Neural cell (in vitro differentiated cells): ENCODE results near the gene ADORA2B. TPM values are rescaled to one million over a fixed set of nuclear protein-coding genes. Genes with fewer than 3 reads are reported as not detected.
"Not testable (repeated sequence)": the region's sequence is repeated elsewhere in the genome, so short reads cannot be mapped to it uniquely, and the experiment has no call there.

Experiments used
- H2AFZ ChIP-seq: fragments of 200-600, 300-800 bp; sonication (generic), shearing (Covaris generic); 2 replicates; pipeline ENCODE4 v1.6.0; 2014; ENCODE audit warnings: low read depth, mild to moderate bottlenecking, antibody characterized with exemption, low read length, moderate library complexity
- H3F3A ChIP-seq: fragments of 200-600 bp; shearing (Covaris generic); 2 replicates; pipeline ENCODE4 v1.6.1; 2016; ENCODE audit warnings: mild to moderate bottlenecking, moderate library complexity, mixed read lengths, antibody characterized with exemption, low read length; ENCODE audit not compliant: insufficient read depth, poor library complexity, severe bottlenecking
- H3K27ac ChIP-seq: fragments of 200-600, 300-800 bp; sonication (generic), shearing (Covaris generic); 2 replicates; pipeline ENCODE4 v1.5.1; 2014; ENCODE audit warnings: mild to moderate bottlenecking, low read length, moderate library complexity
- H3K27me3 ChIP-seq: fragments of 300-800, 200-600 bp; sonication (generic), shearing (Covaris generic); 2 replicates; pipeline ENCODE4 v1.6.0; 2014; ENCODE audit warnings: mild to moderate bottlenecking, low read depth, low read length, moderate library complexity; ENCODE audit not compliant: insufficient read depth
- H3K36me3 ChIP-seq: fragments of 300-800, 200-600 bp; sonication (generic), shearing (Covaris generic); 2 replicates; pipeline ENCODE4 v1.5.1; 2014; ENCODE audit warnings: mild to moderate bottlenecking, antibody characterized with exemption, low read length, moderate library complexity; ENCODE audit not compliant: insufficient read depth
- H3K4me2 ChIP-seq: fragments of 300-800, 200-600 bp; sonication (generic), shearing (Covaris generic); 2 replicates; pipeline ENCODE4 v1.6.0; 2014; ENCODE audit warnings: mild to moderate bottlenecking, low read length
- H3K4me3 ChIP-seq: fragments of 300-800, 200-600 bp; sonication (generic), shearing (Covaris generic); 2 replicates; pipeline ENCODE4 v1.5.1; 2014; ENCODE audit warnings: mild to moderate bottlenecking, low read length, moderate library complexity
- H3K79me2 ChIP-seq: fragments of 200-600 bp; shearing (Covaris generic); replicated peaks from 2 replicates; pipeline ENCODE4 v1.6.0; 2014; ENCODE audit warnings: mild to moderate bottlenecking, low read length, moderate library complexity; ENCODE audit not compliant: insufficient read depth
- H3K9ac ChIP-seq: fragments of 300-800, 200-600 bp; sonication (generic), shearing (Covaris generic); 2 replicates; pipeline ENCODE4 v1.6.1; 2016; ENCODE audit warnings: mild to moderate bottlenecking, low read length, mixed read lengths
- H3K9me2 ChIP-seq: fragments of 200-600 bp; shearing (Covaris generic); 2 replicates; pipeline ENCODE4 v1.6.1; 2016; ENCODE audit warnings: mild to moderate bottlenecking, low read length, mixed read lengths; ENCODE audit not compliant: insufficient read depth
- H3K9me3 ChIP-seq: fragments of 200-600, 300-800 bp; sonication (generic), shearing (Covaris generic); 2 replicates; pipeline ENCODE4 v1.6.1; 2016; ENCODE audit warnings: mild to moderate bottlenecking, mixed run types, low read length, moderate library complexity, mixed read lengths
- H4K20me1 ChIP-seq: fragments of 200-600 bp; shearing (Covaris generic); 2 replicates; pipeline ENCODE4 v1.6.1; 2016; ENCODE audit warnings: mild to moderate bottlenecking, mixed run types; ENCODE audit not compliant: insufficient read depth
- CTCF ChIP-seq: fragments of 450-650 bp; IDR thresholded peaks from 2 replicates; pipeline ENCODE4 v1.5.1; 2014; ENCODE audit warnings: antibody characterized with exemption, mild to moderate bottlenecking, moderate library complexity; ENCODE audit not compliant: poor library complexity, severe bottlenecking
- EP300 ChIP-seq: fragments of 450-650 bp; conservative IDR thresholded peaks from 2 replicates; pipeline ENCODE4 v1.6.1; 2014; ENCODE audit warnings: antibody characterized with exemption, mild to moderate bottlenecking, moderate library complexity; ENCODE audit not compliant: poor library complexity, severe bottlenecking
- MXI1 ChIP-seq: fragments of 450-650 bp; conservative IDR thresholded peaks from 2 replicates; pipeline ENCODE4 v1.6.1; 2014; ENCODE audit warnings: antibody characterized with exemption, mild to moderate bottlenecking; ENCODE audit not compliant: poor library complexity, severe bottlenecking
- POLR2AphosphoS5 ChIP-seq: IDR thresholded peaks from 2 replicates; pipeline ENCODE4 v1.6.1; 2012
- RAD21 ChIP-seq: fragments of 450-650 bp; conservative IDR thresholded peaks from 2 replicates; pipeline ENCODE4 v1.6.1; 2014; ENCODE audit warnings: antibody characterized with exemption, mild to moderate bottlenecking, moderate library complexity
- REST ChIP-seq: IDR thresholded peaks from 2 replicates; pipeline ENCODE4 v1.6.1; 2012; ENCODE audit warnings: borderline replicate concordance
- SMC3 ChIP-seq: fragments of 450-650 bp; conservative IDR thresholded peaks from 2 replicates; pipeline ENCODE4 v1.6.1; 2014; ENCODE audit warnings: antibody characterized with exemption, mild to moderate bottlenecking, moderate library complexity; ENCODE audit not compliant: poor library complexity
- TAF1 ChIP-seq: IDR thresholded peaks from 2 replicates; pipeline ENCODE4 v1.6.1; 2012; ENCODE audit warnings: low read depth
- polyA plus RNA-seq: library from polyadenylated mRNA; depleted of rRNA; stranded (reverse); fragments of >200 nt; gene quantifications from 2 replicates; pipeline ENCODE4 v1.2.3, GENCODE V29; 2014

Gene ADORA2B
- polyA plus RNA-seq, 1 donor from 2014 or later: 0.78 TPM

- Histone ChIP-seq H4K20me1 (no peaks in the 10 kb centered on the region), H3K9ac (no peak overlapping the region), H3K4me2 (no peak overlapping the region), H2AFZ (no peak overlapping the region), H3F3A (no peaks in the 10 kb centered on the region), H3K36me3 (no peaks in the 10 kb centered on the region), H3K27me3 (no peaks in the 10 kb centered on the region), H3K9me3 (no peaks in the 10 kb centered on the region), H3K9me2 (no peaks in the 10 kb centered on the region), H3K27ac (no peak overlapping the region), H3K4me3 (no peak overlapping the region), H3K79me2 (no peaks in the 10 kb centered on the region)
- TF ChIP-seq MXI1 (no peak), EP300 (no peak), RAD21 (no peak), POLR2AphosphoS5 (no peak), REST (no peak)
These were observed 9.0 kb upstream of the ADORA2B start for GRCh38 chr17:15935891-15936290.

- not testable (repeated sequence) for H3K4me3 ChIP-seq, H3K4me2 ChIP-seq, H3F3A ChIP-seq, H3K9ac ChIP-seq, H3K36me3 ChIP-seq, H4K20me1 ChIP-seq, H3K27ac ChIP-seq, H3K9me3 ChIP-seq, H3K27me3 ChIP-seq, H3K9me2 ChIP-seq, H3K79me2 ChIP-seq, H2AFZ ChIP-seq
These were observed 8.4 kb upstream of the ADORA2B start for GRCh38 chr17:15936481-15936880.

- H3F3A ChIP-seq: no peaks in the 10 kb centered on the region
- no peak for TF ChIP-seq TAF1
- TF ChIP-seq RAD21: no peak
- TF ChIP-seq CTCF: no peak
- TF ChIP-seq SMC3: no peak
- TF ChIP-seq EP300: no peak
- H3K4me2 ChIP-seq: no peak overlapping the region
- no peak overlapping the region for H3K9ac ChIP-seq
- H3K9me2 ChIP-seq: no peaks in the 10 kb centered on the region
- no peaks in the 10 kb centered on the region for H3K79me2 ChIP-seq
- no peak overlapping the region for H3K4me3 ChIP-seq
- H3K36me3 ChIP-seq: no peaks in the 10 kb centered on the region
- H4K20me1 ChIP-seq: no peaks in the 10 kb centered on the region
- H3K27me3 ChIP-seq: peaks cover 41% of the 10 kb centered on the region
- no peaks in the 10 kb centered on the region for H3K9me3 ChIP-seq
- no peak overlapping the region for H3K27ac ChIP-seq
- H2AFZ ChIP-seq: no peak overlapping the region
These were observed 3.1 kb upstream of the ADORA2B start for GRCh38 chr17:15941781-15942180.
